Endometrial microvascular endothelial cells (primary cell): ENCODE results near the gene SOHLH1. TPM values are rescaled to one million over a fixed set of nuclear protein-coding genes. Genes with fewer than 3 reads are reported as not detected.
"Not testable (repeated sequence)": the region's sequence is repeated elsewhere in the genome, so short reads cannot be mapped to it uniquely, and the experiment has no call there.

Experiments
- in situ Hi-C: cut with HindIII; loops from 2 replicates; pipeline ENCODE4 v1.10.0; 2017; ENCODE audit warnings: low sequenced_read_pairs, low pct_unique_long_range_greater_than_20kb; ENCODE audit errors: inconsistent ontology term
- total RNA-seq: library from RNA; depleted of rRNA; stranded (reverse); fragments of >200 nt; gene quantifications from one replicate; pipeline ENCODE4 v1.2.3, GENCODE V29; 2015; ENCODE audit errors: inconsistent ontology term

The SOHLH1 gene
- total RNA-seq, 1 donor from 2014 or later, result not detected

DNA sequence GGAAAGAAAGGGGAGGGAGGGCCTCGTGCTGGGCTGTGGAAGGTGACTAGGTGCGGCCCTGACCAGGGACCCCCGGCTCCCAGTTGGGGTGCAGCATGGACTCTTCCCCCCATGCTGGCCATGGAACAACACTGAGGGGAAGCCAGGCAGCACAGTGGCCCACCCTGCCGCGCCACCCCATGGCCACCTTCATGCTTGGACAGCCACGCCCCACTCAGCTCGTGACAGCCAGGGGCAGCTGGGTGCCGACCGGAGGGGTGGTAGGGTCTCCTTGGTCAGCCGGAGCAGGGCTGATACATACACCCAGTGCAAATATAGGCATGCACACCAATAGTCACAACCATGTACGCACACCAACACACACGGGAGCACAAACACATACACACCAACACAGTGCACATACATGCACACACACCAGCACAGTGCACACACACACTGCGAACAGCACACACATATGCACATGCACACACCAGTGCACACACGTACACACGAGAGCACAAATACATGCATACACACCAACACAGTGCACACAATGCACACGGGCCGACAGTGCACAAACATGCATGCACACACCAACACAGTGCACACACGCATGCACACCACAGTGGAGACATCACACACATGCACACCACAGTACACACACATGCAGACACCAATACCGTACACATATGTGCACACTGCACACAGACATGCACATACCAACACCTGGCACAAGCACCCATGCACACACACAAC is 8.3 kb downstream of the SOHLH1 start:
- in situ Hi-C loops, result no loop called here

DNA sequence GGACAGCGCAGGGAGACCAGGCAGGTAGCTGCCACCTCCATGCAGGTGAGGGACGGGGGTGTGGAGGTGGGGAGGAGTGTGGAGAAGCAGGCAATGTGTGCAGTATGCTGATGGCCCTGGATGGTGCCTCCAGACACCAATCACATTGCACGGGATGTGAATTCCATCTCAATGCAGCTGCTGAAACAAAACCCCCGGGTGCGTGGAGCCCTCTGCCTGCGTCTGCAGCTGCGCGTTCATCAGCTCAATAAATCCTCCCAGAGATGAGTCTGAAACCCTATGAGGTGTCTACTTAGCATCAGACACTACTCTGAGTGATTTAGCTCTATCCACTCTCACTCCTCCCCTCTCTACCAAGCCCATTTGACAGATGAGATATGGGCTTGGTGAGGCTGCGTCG is 10.3 kb downstream of the SOHLH1 start:
- in situ Hi-C loops, result no loop called here

DNA sequence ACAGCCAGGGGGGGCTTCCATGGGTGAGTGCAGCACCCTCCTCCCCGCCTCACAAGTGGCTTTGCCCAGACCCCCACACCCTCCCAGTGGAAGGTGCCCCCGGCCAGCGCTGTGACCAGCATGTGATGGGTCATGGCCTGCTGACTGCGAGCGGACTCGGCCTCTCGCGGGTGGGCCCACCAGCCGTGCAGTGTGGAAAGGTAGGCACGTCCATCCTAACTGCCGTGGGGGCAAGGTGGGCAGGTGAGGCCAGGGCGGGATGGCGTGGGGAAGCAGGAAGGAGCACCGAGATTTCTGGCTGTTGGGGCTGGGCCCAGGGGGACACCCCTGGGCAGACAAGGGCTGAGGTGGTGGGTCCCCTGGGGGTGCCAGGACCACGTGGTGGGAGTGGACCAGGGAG is 12.1 kb downstream of the SOHLH1 start:
- in situ Hi-C loops, result no loop called here

DNA sequence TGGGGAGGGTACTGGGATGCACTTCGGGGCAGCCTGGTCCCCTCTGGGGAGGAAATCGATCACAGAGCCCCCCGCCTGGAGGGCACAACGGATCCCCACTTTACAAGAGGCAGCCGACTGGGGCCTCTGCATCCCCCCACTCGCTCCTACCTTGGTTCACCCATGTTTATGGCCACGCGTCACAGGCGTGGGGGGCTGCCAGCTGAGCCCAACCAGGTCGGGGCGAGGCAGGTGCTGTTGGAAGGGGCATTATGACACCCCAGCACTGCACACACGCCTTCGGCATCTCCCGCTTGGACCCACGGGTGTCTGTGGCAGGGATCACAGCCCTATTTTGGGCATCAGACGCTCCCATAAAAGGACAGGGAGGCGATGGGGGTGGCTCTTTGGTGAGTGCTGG is 14.6 kb downstream of the SOHLH1 start:
- in situ Hi-C loops, result no loop called here

- in situ Hi-C loops, result no loop called here
Measured at GRCh38 chr9:135683401-135684034, 15.8 kb downstream of the SOHLH1 start.

DNA sequence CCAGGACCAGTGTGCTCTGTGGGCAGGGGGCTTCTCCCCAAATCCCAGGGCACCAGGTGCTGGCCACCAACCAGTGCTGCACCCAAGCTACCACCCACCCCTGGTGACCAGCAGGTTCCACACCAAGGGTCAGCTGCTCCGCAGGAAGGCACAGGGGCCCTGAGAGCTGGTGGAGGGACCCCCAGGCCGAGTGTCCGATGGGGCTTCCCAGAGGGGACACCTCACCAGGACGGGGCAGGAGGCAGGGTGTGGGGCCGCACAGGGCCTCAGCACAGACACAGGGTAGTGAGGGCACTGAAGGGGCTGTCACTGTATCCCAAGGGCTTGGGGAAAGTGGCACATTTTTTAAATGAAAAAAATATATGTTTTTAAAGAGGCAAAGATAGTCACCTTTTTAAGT is 18.1 kb downstream of the SOHLH1 start:
- in situ Hi-C loops, result no loop called here

GRCh38 chr9:135680056-135680455 is 19.2 kb downstream of the SOHLH1 start:
- in situ Hi-C loops, result no loop called here

DNA sequence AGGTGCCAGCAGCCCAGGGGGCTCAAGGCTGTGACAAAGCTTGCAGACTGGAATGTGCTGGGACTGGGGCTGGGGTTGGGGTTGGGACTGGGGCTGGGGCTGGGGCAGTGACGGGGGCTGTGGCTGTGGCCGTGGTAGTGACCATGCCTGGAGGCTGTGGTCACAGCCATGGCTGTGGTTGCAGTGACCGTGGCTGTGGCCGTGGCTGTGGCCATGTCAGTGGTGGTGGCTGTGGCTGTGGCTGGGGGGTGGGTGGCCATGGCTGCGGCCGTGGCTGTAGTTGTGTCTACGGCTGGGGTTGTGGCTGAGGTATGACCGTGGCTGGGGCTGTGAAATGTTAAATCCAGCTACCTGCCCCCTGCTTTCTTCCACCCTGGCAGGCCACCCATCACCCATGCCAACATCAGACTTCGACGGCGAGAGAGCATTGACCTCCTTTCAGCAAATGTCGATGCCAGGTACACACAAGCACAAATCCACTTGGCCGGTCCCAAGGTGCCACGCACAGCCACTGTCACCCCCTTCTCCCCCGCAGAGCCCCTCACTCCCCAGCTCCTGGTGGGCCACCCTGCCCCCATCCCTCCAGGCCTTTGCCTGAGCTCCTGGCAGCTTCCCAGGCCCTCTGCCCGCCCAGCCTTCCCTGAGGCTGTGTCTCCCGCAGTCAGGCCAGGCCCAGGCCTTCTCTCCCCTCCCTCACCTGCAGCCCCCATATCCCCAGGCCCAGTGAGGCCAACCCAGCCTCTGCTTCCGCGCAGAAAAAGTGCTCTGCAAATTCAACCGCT is 20.9 kb downstream of the SOHLH1 start:
- in situ Hi-C loops, result no loop called here

GRCh38 chr9:135677641-135678168 is 21.6 kb downstream of the SOHLH1 start:
- in situ Hi-C loops, result no loop called here

GRCh38 chr9:135676891-135677290 is 22.4 kb downstream of the SOHLH1 start:
- in situ Hi-C loops, result no loop called here

- in situ Hi-C loops, result no loop called here
Measured at GRCh38 chr9:135674977-135675376, 24.3 kb downstream of the SOHLH1 start.

GRCh38 chr9:135673941-135674340 is 25.3 kb downstream of the SOHLH1 start:
- in situ Hi-C loops, result no loop called here

DNA sequence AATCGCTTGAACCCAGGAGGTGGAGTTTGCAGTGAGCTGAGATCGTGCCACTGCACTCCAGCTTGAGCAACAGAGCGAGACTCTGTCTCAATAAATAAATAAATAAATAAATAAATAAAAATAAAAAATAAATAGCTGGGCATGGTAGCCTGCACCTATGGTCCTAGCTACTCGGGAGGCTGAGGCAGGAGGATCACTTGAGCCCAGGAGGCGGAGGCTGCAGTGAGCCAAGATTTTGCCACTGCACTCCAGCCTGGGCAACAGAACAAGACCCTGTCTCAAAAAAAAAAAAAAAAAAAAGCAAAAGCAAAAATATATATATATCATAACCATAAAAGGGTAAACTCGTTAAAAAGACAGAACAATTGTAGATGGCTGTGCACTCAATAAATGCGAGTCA is 26.5 kb downstream of the SOHLH1 start:
- in situ Hi-C loops, result not testable (repeated sequence)

- in situ Hi-C loops, result no loop called here
Measured at GRCh38 chr9:135671591-135672041, 27.7 kb downstream of the SOHLH1 start.

- in situ Hi-C loops, result no loop called here
Measured at GRCh38 chr9:135670721-135671590, 28.3 kb downstream of the SOHLH1 start.

DNA sequence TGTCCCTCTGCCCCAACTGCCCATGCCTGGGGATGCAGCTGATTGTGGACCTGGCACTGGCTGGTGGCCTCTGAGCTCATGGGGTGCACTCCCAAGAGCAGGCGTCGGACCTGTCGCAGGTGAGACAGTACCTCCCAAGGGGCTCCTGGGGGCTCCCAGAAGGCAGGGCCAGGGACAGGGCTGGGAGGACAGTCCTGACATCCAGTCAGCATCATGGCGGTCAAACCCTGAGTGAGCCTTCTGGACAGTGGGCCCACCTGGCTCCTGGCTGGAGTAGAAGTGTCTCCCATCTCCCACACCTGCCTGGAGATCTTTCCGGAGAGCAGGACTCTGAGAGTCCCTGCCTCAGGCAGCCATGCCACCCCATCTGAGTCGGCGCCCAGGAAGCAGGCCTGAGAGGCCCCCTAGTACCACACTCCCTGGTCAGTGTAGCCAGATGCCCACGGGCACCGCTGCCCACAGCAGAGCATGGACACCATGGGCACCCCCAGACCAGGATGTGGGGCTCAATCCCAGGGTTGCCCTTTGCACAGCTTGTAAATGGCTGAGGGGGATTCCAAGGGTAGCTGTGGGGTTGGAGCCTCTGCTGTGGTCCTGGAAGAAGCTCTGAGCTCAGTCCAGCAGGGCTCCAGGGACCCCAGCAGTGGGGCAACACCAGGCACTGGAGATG is 29.5 kb downstream of the SOHLH1 start:
- in situ Hi-C loops, result no loop called here

DNA sequence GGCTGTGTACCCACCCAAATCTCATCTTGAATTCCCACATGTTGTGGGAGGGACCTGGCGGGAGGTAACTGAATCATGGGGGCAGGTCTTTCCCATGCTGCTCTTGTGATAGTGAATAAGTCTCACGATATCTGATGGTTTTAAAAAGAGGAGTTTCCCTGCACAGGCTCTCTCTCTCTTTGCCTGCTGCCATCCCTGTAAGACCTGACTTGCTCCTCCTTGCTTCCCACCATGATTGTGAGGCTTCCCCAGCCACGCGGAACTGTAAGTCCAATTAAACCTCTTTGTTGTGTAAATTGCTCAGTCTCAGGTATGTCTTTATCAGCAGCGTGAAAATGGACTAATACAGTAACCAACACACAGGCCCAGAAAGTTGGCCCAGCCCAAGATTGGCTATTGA is 30.3 kb downstream of the SOHLH1 start:
- in situ Hi-C loops, result not testable (repeated sequence)

GRCh38 chr9:135667463-135668001 is 31.7 kb downstream of the SOHLH1 start:
- in situ Hi-C loops, result no loop called here
